SK-N-SH (cell line): ENCODE measurements around the gene KLHL24. TPM values are rescaled to one million over a fixed set of nuclear protein-coding genes. Genes with fewer than 3 reads are reported as not detected.

Experiments used
- CTCF ChIA-PET: fragments of 300-600, 350-600 bp; formaldehyde crosslinking; extraction: SDS; loops from one replicate; lab custom pipeline; 2021; lab: Yijun Ruan, JAX
- POLR2A ChIA-PET: fragments of 350-600 bp; sonication (Branson Sonifier 250); formaldehyde crosslinking; extraction: SDS; loops from one replicate; lab custom pipeline; 2020; ENCODE audit warnings: antibody characterized with exemption, inconsistent platforms; lab: Yijun Ruan, JAX
- DNase-seq: peaks from one replicate; pipeline ENCODE4 v3.0.0; 2012
- H2AFZ ChIP-seq: fragments of 200-600 bp; sonication (generic); 2 replicates; pipeline ENCODE4 v1.8.1; 2016; ENCODE audit warnings: antibody characterized with exemption, mild to moderate bottlenecking, low read depth
- H3F3A ChIP-seq: fragments of 200-600 bp; sonication (generic); replicated peaks from 2 replicates; pipeline ENCODE3; 2016; ENCODE audit warnings: antibody characterized with exemption, mild to moderate bottlenecking; ENCODE audit not compliant: insufficient read depth
- H3K27ac ChIP-seq, 2 experiments: fragments of 200-500 bp in 1 of 2; fragments of 200-600 bp in 1 of 2; sonication (Bioruptor generic) in 1 of 2; sonication (generic), shearing (Covaris generic) in 1 of 2; 2 replicates each; pipeline versions ENCODE4 v1.5.1 to v1.6.1; 2014 to 2016; ENCODE audit warnings: low read depth in 2 of 2, inconsistent platforms in 1 of 2, low read length in 1 of 2, mild to moderate bottlenecking in 1 of 2, mixed read lengths in 1 of 2
- H3K27me3 ChIP-seq: fragments of 200-600 bp; sonication (generic), shearing (Covaris generic); 2 replicates; pipeline ENCODE4 v1.6.1; 2016; ENCODE audit warnings: mixed run types; ENCODE audit not compliant: insufficient read depth
- H3K36me3 ChIP-seq, 2 experiments: fragments of 200-500 bp in 1 of 2; fragments of 200-600 bp in 1 of 2; sonication (Bioruptor generic) in 1 of 2; sonication (generic) in 1 of 2; replicated peaks in 1 of 2; 2 replicates each; pipeline versions ENCODE3 to v1.5.1; 2014 to 2016; ENCODE audit warnings: low read length in 1 of 2, mild to moderate bottlenecking in 1 of 2; ENCODE audit not compliant: insufficient read depth in 2 of 2, control insufficient read depth in 1 of 2
- H3K4me1 ChIP-seq, 2 experiments: fragments of 200-500 bp in 1 of 2; fragments of 200-600 bp in 1 of 2; sonication (Bioruptor generic) in 1 of 2; sonication (generic), shearing (Covaris generic) in 1 of 2; 2 replicates each; pipeline versions ENCODE4 v1.5.1 to v1.6.1; 2014 to 2016; ENCODE audit warnings: low read depth in 1 of 2, low read length in 1 of 2, mixed run types in 1 of 2; ENCODE audit not compliant: insufficient read depth in 2 of 2, control insufficient read depth in 1 of 2
- H3K4me2 ChIP-seq: fragments of 200-600 bp; sonication (generic), shearing (Covaris generic); 2 replicates; pipeline ENCODE4 v1.6.1; 2017; ENCODE audit warnings: mixed run types
- H3K4me3 ChIP-seq, 2 experiments: fragments of 200-500 bp in 1 of 2; fragments of 200-600 bp in 1 of 2; sonication (Bioruptor generic) in 1 of 2; sonication (generic), shearing (Covaris generic) in 1 of 2; 2 replicates each; pipeline versions ENCODE4 v1.5.1 to v1.8.1; 2014 to 2016; ENCODE audit warnings: low read depth in 2 of 2, inconsistent platforms in 1 of 2, low read length in 1 of 2, mild to moderate bottlenecking in 1 of 2, mixed read lengths in 1 of 2, moderate library complexity in 1 of 2
- H3K79me2 ChIP-seq: fragments of 200-600 bp; sonication (generic); 2 replicates; pipeline ENCODE4 v1.8.1; 2017; ENCODE audit warnings: mild to moderate bottlenecking; ENCODE audit not compliant: insufficient read depth
- H3K9ac ChIP-seq: fragments of 200-600 bp; sonication (generic); 2 replicates; pipeline ENCODE4 v1.6.1; 2017; ENCODE audit warnings: mixed run types
- H3K9me2 ChIP-seq: fragments of 200-600 bp; sonication (generic); 2 replicates; pipeline ENCODE4 v1.6.1; 2017; ENCODE audit warnings: mixed run types
- H3K9me3 ChIP-seq: fragments of 200-600 bp; sonication (generic); 2 replicates; pipeline ENCODE4 v1.6.1; 2017; ENCODE audit warnings: mixed run types, mild to moderate bottlenecking, moderate library complexity
- H4K20me1 ChIP-seq: fragments of 200-600 bp; sonication (generic); 2 replicates; pipeline ENCODE4 v1.6.1; 2017; ENCODE audit warnings: mild to moderate bottlenecking, mixed run types; ENCODE audit not compliant: insufficient read depth
- CHD2 ChIP-seq: fragments of 150-350 bp; IDR thresholded peaks from 2 replicates; pipeline ENCODE4 v1.6.1; 2018; ENCODE audit warnings: low read length; ENCODE audit not compliant: partially characterized antibody
- EP300 ChIP-seq, 2 experiments: IDR thresholded peaks; 2 replicates each; pipeline versions ENCODE4 v1.4.0 to v1.6.1; 2012; ENCODE audit warnings: borderline replicate concordance in 1 of 2, low read depth in 1 of 2, low read length in 1 of 2
- EZH2phosphoT487 ChIP-seq: fragments of 200-600 bp; sonication (generic); IDR thresholded peaks from 2 replicates; pipeline ENCODE4 v1.6.1; 2017; ENCODE audit warnings: low read depth, mixed run types, mild to moderate bottlenecking, antibody characterized with exemption, moderate library complexity, borderline replicate concordance
- FOSL2 ChIP-seq: IDR thresholded peaks from 2 replicates; pipeline ENCODE4 v1.4.0; 2012; ENCODE audit warnings: low read depth, mild to moderate bottlenecking, moderate library complexity, borderline replicate concordance
- GATA2 ChIP-seq: sonication (generic); formaldehyde crosslinking; IDR thresholded peaks from 2 replicates; pipeline ENCODE4 v1.5.0; 2020; ENCODE audit warnings: mild to moderate bottlenecking, missing genetic modification reagents
- JUND ChIP-seq: IDR thresholded peaks from 2 replicates; pipeline ENCODE4 v1.4.0; 2012
- MEF2A ChIP-seq: IDR thresholded peaks from 2 replicates; pipeline ENCODE4 v1.4.0; 2012; ENCODE audit warnings: low read depth, borderline replicate concordance
- NFIC ChIP-seq: IDR thresholded peaks from 2 replicates; pipeline ENCODE4 v1.4.0; 2012; ENCODE audit warnings: borderline replicate concordance
- RAD21 ChIP-seq: IDR thresholded peaks from 2 replicates; pipeline ENCODE4 v1.6.1; 2012; ENCODE audit warnings: mild to moderate bottlenecking, low read length
- RCOR1 ChIP-seq: fragments of 150-350 bp; IDR thresholded peaks from 2 replicates; pipeline ENCODE4 v1.6.1; 2017; ENCODE audit warnings: antibody characterized with exemption, low read length
- RXRA ChIP-seq: IDR thresholded peaks from 2 replicates; pipeline ENCODE4 v1.4.0; 2012; ENCODE audit warnings: low read depth, mild to moderate bottlenecking, borderline replicate concordance
- SIN3A ChIP-seq: IDR thresholded peaks from 2 replicates; pipeline ENCODE4 v1.6.1; 2012; ENCODE audit warnings: low read depth, mild to moderate bottlenecking, low read length, moderate library complexity, borderline replicate concordance
- SMC3 ChIP-seq: IDR thresholded peaks from 2 replicates; pipeline ENCODE4 v1.6.1; 2012; ENCODE audit warnings: low read depth, low read length, improper control_type of control experiment
- TAF1 ChIP-seq: IDR thresholded peaks from 2 replicates; pipeline ENCODE4 v1.6.1; 2012; ENCODE audit warnings: low read depth, mild to moderate bottlenecking, low read length, moderate library complexity, borderline replicate concordance
- TEAD4 ChIP-seq: IDR thresholded peaks from 2 replicates; pipeline ENCODE4 v1.4.0; 2012; ENCODE audit warnings: mild to moderate bottlenecking, borderline replicate concordance; ENCODE audit not compliant: insufficient read depth
- WGBS: methylation state at CpG from one replicate; pipeline ENCODE4 v1.1.6; 2017; ENCODE audit warnings: low lambda C conversion rate; 5-methylcytosine and 5-hydroxymethylcytosine counted together
- polyA plus RNA-seq, 3 experiments: library from polyadenylated mRNA; depleted of rRNA; stranded (reverse); fragments of >200 nt; gene quantifications; 2 replicates each; pipeline ENCODE4 v1.2.3, GENCODE V29; 2012
- TF ChIP-seq, protein P1 (sequence below): fragments of 150-350 bp; IDR thresholded peaks from 2 replicates; pipeline ENCODE4 v1.6.1; 2016; ENCODE audit warnings: mild to moderate bottlenecking, low read depth, low read length
- TF ChIP-seq, protein P2 (sequence below): fragments of 150-350 bp; IDR thresholded peaks from 2 replicates; pipeline ENCODE4 v1.6.1; 2017; ENCODE audit warnings: antibody characterized with exemption, low read length, low read depth, borderline replicate concordance

The KLHL24 gene
- polyA plus RNA-seq, 1 of the 3 experiments (the other 2 are of a cell fraction), result 5.7 TPM

DNA sequence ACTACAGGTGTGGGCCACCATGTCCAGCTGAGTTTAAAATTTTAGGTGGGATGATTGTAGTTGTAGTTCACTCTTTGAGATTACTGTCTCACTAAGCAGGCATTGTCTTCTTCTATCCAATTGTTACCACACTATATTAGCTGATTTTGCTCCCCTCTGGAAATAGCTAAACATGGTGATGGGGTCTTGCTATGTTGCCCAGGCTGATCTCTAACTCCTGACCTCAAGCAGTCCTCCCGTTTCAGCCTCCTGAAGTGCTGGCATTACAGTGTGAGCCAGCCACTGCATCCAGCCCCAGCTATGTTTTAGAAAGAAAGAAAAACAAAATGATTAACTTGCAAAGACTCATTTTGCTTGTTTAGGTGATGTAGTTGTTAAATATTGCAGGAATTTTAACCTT, 92.8 kb downstream of the KLHL24 start:
- no peaks in the 10 kb centered on the region for H3K27me3 ChIP-seq
- DNase-seq, result no peak
- H3K4me1 ChIP-seq, result peaks cover 0 to 6% of the 10 kb centered on the region in 2 experiments; a peak in 1 of 4 replicates
- POLR2A ChIA-PET, result no interaction called here
- H3K4me2 ChIP-seq, result no peak overlapping the region
- peaks cover 56 to 84% of the 10 kb centered on the region in 2 experiments for H3K36me3 ChIP-seq
- CTCF ChIA-PET, result interaction anchor here (0.6 to 1.5 kb wide), 3 partner anchors 12 to 225 kb away, joined by 3 read pairs; no protein-coding TSS in a partner anchor
- 94% methylated on average over 1 of the region's 1 CpG for WGBS
- no peak overlapping the region for H3K4me3 ChIP-seq
- no peaks in the 10 kb centered on the region for H3K9me2 ChIP-seq
- H3F3A ChIP-seq, result no peaks in the 10 kb centered on the region
- no peak for TF ChIP-seq TEAD4
- no peak for TF ChIP-seq SIN3A
- no peak for TF ChIP-seq JUND
- no peak for TF ChIP-seq NFIC
- TF ChIP-seq RCOR1, result no peak
- TF ChIP-seq, protein P1, sequence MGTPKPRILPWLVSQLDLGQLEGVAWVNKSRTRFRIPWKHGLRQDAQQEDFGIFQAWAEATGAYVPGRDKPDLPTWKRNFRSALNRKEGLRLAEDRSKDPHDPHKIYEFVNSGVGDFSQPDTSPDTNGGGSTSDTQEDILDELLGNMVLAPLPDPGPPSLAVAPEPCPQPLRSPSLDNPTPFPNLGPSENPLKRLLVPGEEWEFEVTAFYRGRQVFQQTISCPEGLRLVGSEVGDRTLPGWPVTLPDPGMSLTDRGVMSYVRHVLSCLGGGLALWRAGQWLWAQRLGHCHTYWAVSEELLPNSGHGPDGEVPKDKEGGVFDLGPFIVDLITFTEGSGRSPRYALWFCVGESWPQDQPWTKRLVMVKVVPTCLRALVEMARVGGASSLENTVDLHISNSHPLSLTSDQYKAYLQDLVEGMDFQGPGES, result no peak
- TF ChIP-seq GATA2 (CRISPR knock-in tag), result no peak
- no peak for TF ChIP-seq TAF1
- no peak for TF ChIP-seq MEF2A
- TF ChIP-seq RAD21, result no peak
- TF ChIP-seq, protein P2, sequence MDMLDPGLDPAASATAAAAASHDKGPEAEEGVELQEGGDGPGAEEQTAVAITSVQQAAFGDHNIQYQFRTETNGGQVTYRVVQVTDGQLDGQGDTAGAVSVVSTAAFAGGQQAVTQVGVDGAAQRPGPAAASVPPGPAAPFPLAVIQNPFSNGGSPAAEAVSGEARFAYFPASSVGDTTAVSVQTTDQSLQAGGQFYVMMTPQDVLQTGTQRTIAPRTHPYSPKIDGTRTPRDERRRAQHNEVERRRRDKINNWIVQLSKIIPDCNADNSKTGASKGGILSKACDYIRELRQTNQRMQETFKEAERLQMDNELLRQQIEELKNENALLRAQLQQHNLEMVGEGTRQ, result no peak
- no peak for TF ChIP-seq CHD2
- TF ChIP-seq RXRA, result no peak
- TF ChIP-seq SMC3, result no peak
- TF ChIP-seq, all 33 proteins: peak for 0
- H3K27ac ChIP-seq, result no peak overlapping the region
- H4K20me1 ChIP-seq, result no peaks in the 10 kb centered on the region
- peaks cover 6% of the 10 kb centered on the region for H3K79me2 ChIP-seq
- H2AFZ ChIP-seq, result no peak overlapping the region
- H3K9me3 ChIP-seq, result no peaks in the 10 kb centered on the region
- no peak overlapping the region for H3K9ac ChIP-seq

DNA sequence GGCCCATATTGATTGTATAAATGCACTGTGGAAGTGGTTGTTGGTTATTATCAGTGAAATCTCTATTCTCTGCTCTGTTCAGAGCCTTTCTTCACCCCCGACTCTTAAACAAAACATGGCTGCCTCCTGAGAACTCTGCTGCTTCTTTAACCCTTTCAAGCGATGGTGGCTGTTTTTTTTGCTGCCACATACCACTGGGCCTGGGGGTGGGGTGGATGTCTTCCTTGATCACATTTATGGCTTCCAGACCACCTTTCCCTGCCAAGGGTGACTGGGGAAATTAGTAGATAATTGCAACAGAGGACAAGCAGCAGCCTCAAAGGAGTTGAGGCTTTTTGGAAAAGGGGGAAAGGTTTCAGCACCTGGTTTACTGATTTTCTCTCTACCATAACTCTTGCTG, 94.9 kb downstream of the KLHL24 start:
- TF ChIP-seq EP300 (IDR thresholded peaks at IDR 0.05; ENCODE audit: borderline replicate concordance in 1 of 2, low read depth in 1 of 2, low read length in 1 of 2), result peak in 1 of 2 experiments; percentile 49; a peak in 2 of 4 replicates
- TF ChIP-seq CHD2, result peak; percentile 27
- no peak for TF ChIP-seq EZH2phosphoT487
- no peak for TF ChIP-seq RAD21
- no peak for TF ChIP-seq TEAD4
- no peak for TF ChIP-seq FOSL2
- Histone ChIP-seq H3K36me3 (peaks cover 62 to 80% of the 10 kb centered on the region in 2 experiments), H3K9me3 (no peaks in the 10 kb centered on the region), H3K4me2 (no peak overlapping the region), H3F3A (no peaks in the 10 kb centered on the region), H2AFZ (no peak overlapping the region), H4K20me1 (no peaks in the 10 kb centered on the region; the same call in 1 of the 2 replicates), H3K9me2 (no peaks in the 10 kb centered on the region), H3K79me2 (peaks cover 7% of the 10 kb centered on the region), H3K27me3 (no peaks in the 10 kb centered on the region), H3K4me1 (peaks cover 0 to 6% of the 10 kb centered on the region in 2 experiments; a peak in 1 of 4 replicates), H3K9ac (no peak overlapping the region), H3K4me3 (no peak overlapping the region), H3K27ac (peak overlapping the region in 1 of 2 experiments; percentile 17; a peak in 1 of 4 replicates)
- 76% methylated on average over 2 of the region's 2 CpGs for WGBS
- peak; percentile 39 for DNase-seq
- CTCF ChIA-PET, result interaction anchor here (1.5 kb wide), 1 partner anchor 36 kb away, joined by 9 read pairs; no protein-coding TSS in a partner anchor
- POLR2A ChIA-PET, result no interaction called here
